ENCODE measurements around the gene ADGRV1.
A peak's percentile ranks its signal among the peaks of the same experiment; 100 is the strongest.
"Not testable (repeated sequence)": the region's sequence is repeated elsewhere in the genome, so short reads cannot be mapped to it uniquely, and the experiment has no call there.

Gene ADGRV1

DNA sequence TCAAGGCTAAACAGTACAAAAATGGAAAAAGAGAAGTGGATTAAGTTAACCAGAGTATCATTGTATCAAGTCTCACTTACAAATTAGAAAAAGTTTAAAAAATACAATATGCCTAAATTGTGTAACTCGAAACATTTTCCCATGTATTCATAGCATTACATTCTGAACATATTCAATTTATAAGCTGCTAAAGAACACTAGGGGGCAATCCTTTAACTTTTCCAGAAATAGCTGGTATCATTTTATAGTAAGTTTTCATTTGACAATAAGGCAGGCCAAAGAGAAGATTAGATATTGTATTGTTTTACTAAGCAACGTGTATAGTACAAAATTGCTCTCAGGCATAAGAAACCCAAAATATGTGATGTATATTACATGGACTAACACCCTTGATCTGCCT, 234.6 kb downstream of the ADGRV1 start:
- POLR2A ChIA-PET: no interaction called here

DNA sequence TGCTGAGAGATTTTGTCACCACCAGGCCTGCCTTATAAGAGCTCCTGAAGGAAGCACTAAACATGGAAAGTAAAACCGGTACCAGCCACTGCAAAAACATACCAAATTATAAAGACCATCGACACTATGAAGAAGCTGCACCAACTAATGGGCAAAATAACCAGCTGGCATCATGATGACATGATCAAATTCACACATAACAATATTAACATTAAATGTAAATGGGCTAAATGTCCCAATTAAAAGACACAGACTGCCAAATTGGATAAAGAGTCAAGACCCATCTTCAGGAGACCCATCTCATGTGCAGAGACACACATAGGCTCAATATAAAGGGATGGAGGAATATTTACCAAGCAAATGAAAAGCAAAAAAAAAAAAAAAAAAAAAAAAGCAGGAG, 238.3 kb downstream of the ADGRV1 start:
- DNase-seq (ENCODE audit: extremely low spot score); POLR2A ChIA-PET; CTCF ChIA-PET: not testable (repeated sequence)

More for the DNA sequence above, 234.6 kb downstream of the ADGRV1 start:
- CTCF ChIA-PET: interaction anchor here (0.6 to 2.4 kb wide), 4 partner anchors 9 to 345 kb away, joined by 5 to 11 read pairs (median 8); no protein-coding TSS in a partner anchor
- no peak for DNase-seq (ENCODE audit: extremely low spot score)
- no peak for TF ChIP-seq NFRKB (IDR thresholded peaks at IDR 0.05)
- TF ChIP-seq HDGF (IDR thresholded peaks at IDR 0.05; ENCODE audit: borderline replicate concordance): no peak
- no peak for TF ChIP-seq SUZ12 (IDR thresholded peaks at IDR 0.05)
- no peak for TF ChIP-seq TARDBP (IDR thresholded peaks at IDR 0.05)
- TF ChIP-seq L3MBTL2 (conservative IDR thresholded peaks at IDR 0.05): no peak
- TF ChIP-seq CTBP1 (IDR thresholded peaks at IDR 0.05; ENCODE audit: borderline replicate concordance): no peak
- TF ChIP-seq FOXM1 (IDR thresholded peaks at IDR 0.05; ENCODE audit: borderline replicate concordance): no peak
- no peak for TF ChIP-seq BHLHE40 (IDR thresholded peaks at IDR 0.05; ENCODE audit: borderline replicate concordance)
- no peak for TF ChIP-seq FOXK2 (IDR thresholded peaks at IDR 0.05)
- no peak for TF ChIP-seq LEF1 (IDR thresholded peaks at IDR 0.05; ENCODE audit: borderline replicate concordance)
- TF ChIP-seq ARNT (IDR thresholded peaks at IDR 0.05): no peak
- TF ChIP-seq FOXA1 (IDR thresholded peaks at IDR 0.05): no peak
- TF ChIP-seq ELF4 (IDR thresholded peaks at IDR 0.05): no peak
- TF ChIP-seq ZNF384 (IDR thresholded peaks at IDR 0.05): no peak
- no peak for TF ChIP-seq SP1 (IDR thresholded peaks at IDR 0.05)
- TF ChIP-seq, protein P1, sequence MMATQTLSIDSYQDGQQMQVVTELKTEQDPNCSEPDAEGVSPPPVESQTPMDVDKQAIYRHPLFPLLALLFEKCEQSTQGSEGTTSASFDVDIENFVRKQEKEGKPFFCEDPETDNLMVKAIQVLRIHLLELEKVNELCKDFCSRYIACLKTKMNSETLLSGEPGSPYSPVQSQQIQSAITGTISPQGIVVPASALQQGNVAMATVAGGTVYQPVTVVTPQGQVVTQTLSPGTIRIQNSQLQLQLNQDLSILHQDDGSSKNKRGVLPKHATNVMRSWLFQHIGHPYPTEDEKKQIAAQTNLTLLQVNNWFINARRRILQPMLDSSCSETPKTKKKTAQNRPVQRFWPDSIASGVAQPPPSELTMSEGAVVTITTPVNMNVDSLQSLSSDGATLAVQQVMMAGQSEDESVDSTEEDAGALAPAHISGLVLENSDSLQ (IDR thresholded peaks at IDR 0.05): no peak

DNA sequence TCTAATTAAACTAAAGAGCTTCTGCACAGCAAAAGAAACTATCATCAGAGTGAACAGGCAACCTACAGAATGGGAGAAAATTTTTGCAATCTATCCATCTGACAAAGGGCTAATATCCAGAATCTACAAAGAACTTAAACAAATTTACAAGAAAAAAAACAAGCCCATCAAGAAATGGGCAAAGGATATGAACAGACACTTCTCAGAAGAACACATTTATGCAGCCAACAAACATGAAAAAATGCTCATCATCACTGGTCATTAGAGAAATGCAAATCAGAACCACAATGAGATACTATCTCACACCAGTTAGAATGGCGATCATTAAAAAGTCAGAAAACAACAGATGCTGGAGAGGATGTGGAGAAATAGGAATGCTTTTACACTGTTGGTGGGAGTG, 241.5 kb downstream of the ADGRV1 start:
- DNase-seq (ENCODE audit: extremely low spot score); CTCF ChIA-PET; POLR2A ChIA-PET: not testable (repeated sequence)

DNA sequence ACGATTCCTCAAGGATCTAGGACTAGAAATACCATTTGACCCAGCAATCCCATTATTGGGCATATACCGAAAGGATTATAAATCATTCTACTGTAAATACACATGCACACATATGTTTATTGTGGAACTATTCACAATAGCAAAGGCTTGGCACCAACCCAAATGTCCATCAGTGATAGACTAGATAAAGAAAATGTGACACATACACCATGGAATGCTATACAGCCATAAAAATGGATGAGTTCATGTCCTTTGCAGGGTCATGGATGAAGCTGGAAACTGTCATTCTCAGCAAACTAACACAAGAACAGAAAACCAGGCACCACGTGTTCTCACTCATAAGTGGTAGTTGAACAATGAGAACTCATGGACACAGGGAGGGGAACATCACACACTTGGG, 241.9 kb downstream of the ADGRV1 start:
- DNase-seq (ENCODE audit: extremely low spot score); CTCF ChIA-PET; POLR2A ChIA-PET: not testable (repeated sequence)

DNA sequence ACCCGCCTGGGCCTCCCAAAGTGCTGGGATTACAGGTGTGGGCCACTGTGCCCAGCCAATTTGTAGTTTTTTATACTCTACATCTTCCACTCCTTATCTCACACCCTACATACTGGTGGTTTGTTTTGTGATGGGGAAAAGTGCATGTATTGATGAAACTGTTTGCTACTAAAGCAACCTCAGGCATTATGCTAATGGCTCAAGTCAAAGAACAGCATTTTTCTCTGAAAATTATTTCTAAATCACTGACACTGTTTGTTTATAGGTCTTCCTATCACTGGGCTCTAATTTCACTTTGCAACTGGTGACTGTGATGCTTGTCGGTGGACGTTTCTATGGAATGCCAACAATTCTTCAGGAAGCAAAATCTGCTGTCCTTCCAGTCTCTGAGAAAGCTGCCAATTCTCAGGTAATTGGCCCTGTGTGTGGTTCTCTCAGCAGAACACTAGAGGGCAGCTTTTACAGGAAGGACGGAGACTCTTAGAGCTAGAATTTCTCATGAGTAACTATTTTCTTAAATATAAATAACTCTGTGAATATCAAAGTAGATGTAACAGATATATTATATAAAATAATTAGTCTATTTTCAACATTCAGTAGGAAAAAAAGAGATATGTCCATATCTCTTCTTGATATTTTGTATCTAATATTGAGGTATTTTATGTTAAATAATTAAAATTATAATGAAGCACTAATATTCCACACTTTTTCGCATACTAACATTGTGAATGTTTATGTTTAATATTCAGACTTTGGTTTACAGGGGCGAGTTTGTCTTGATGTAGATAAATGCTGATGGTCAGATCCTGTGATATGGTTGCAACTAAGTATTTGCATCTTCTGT, 244.1 kb downstream of the ADGRV1 start:
- DNase-seq (ENCODE audit: extremely low spot score): peak; percentile 57
- TF ChIP-seq ARNT (IDR thresholded peaks at IDR 0.05): no peak
- CTCF ChIA-PET: interaction anchor here (0.6 to 1.5 kb wide), 8 partner anchors 9 to 582 kb away, joined by 3 to 6 read pairs (median 4); no protein-coding TSS in a partner anchor
- POLR2A ChIA-PET: no interaction called here

DNA sequence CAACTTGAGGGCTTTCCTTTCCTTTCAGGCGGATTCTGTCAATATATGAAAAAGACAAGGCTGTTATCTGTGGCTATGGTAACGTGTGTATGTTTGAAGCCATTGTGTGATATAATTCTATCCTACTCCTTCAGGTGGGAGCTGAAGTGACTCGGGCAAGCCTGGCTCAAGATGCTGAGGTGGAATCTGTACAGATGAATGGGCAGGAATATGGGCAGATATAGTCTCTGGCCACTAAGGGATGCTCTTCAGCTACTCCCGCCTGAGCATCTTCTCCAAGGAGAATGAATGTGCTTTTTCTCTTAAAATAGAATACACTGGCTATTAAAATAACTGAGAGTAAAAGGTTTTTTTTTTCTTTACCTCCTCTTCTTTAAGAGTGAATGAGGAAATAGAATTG, 244.8 kb downstream of the ADGRV1 start:
- DNase-seq (ENCODE audit: extremely low spot score): no peak
- ChIA-PET POLR2A (no interaction called here), CTCF (interaction anchor here (0.6 to 1.5 kb wide), 8 partner anchors 8 to 581 kb away, joined by 3 to 6 read pairs (median 4); no protein-coding TSS in a partner anchor)
- TF ChIP-seq FOXK2 (IDR thresholded peaks at IDR 0.05): no peak
- no peak for TF ChIP-seq FOXM1 (IDR thresholded peaks at IDR 0.05; ENCODE audit: borderline replicate concordance)
- TF ChIP-seq SUZ12 (IDR thresholded peaks at IDR 0.05): no peak
- no peak for TF ChIP-seq FOXA1 (IDR thresholded peaks at IDR 0.05)
- TF ChIP-seq NFRKB (IDR thresholded peaks at IDR 0.05): no peak
- TF ChIP-seq HDGF (IDR thresholded peaks at IDR 0.05; ENCODE audit: borderline replicate concordance): no peak
- no peak for TF ChIP-seq LEF1 (IDR thresholded peaks at IDR 0.05; ENCODE audit: borderline replicate concordance)
- no peak for TF ChIP-seq BHLHE40 (IDR thresholded peaks at IDR 0.05; ENCODE audit: borderline replicate concordance)
- TF ChIP-seq ARNT (IDR thresholded peaks at IDR 0.05): no peak
- no peak for TF ChIP-seq CTBP1 (IDR thresholded peaks at IDR 0.05; ENCODE audit: borderline replicate concordance)

DNA sequence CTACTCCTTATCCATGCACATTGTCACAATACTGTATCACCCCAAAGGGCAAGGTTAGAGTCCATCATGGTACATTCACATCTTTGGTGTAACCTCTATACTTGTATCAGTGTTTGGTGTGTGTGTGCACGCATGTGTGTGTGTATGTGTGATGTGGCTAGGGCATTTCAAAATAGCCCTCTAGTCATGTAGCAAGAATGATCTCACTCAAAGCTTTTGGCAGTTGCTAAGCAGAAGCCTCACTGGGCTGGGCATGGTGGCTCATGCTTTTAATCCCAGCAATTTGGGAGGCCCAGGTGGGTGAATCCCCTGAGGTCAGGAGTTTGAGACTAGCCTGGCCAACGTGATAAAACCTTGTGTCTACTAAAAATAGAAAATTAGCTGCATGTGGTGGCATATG, 245.3 kb downstream of the ADGRV1 start:
- no peak for DNase-seq (ENCODE audit: extremely low spot score)
- no peak for TF ChIP-seq FOXM1 (IDR thresholded peaks at IDR 0.05; ENCODE audit: borderline replicate concordance)
- no peak for TF ChIP-seq SUZ12 (IDR thresholded peaks at IDR 0.05)
- no peak for TF ChIP-seq NFRKB (IDR thresholded peaks at IDR 0.05)
- no peak for TF ChIP-seq ELF4 (IDR thresholded peaks at IDR 0.05)
- no peak for TF ChIP-seq ARNT (IDR thresholded peaks at IDR 0.05)
- no peak for TF ChIP-seq SP1 (IDR thresholded peaks at IDR 0.05)
- no peak for TF ChIP-seq LEF1 (IDR thresholded peaks at IDR 0.05; ENCODE audit: borderline replicate concordance)
- TF ChIP-seq CTBP1 (IDR thresholded peaks at IDR 0.05; ENCODE audit: borderline replicate concordance): no peak
- no peak for TF ChIP-seq ZNF384 (IDR thresholded peaks at IDR 0.05)
- TF ChIP-seq FOXK2 (IDR thresholded peaks at IDR 0.05): no peak
- CTCF ChIA-PET: interaction anchor here (0.6 kb wide), 1 partner anchor 76 kb away, joined by 3 read pairs; no protein-coding TSS in a partner anchor
- POLR2A ChIA-PET: no interaction called here

DNA sequence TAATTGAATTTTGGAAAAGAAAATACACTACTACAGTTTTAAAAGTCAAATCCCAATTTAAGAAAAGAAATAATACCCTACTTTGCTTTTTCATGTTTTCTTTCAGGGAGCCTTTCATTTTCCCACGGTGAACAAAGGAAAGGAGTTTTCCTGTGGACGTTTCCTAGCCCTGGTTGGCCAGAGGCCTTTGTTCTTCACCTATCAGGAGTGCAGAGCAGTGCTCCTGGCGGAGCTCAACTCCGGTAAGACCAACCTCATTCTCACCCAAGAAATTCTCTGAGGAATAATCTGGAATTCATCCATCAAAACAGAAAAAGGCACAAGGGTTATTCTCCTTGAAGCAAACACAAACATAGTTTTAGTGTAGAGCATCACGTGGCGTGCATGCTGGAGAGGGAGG, 248.9 kb downstream of the ADGRV1 start:
- TF ChIP-seq ZNF384 (IDR thresholded peaks at IDR 0.05) (no peak), CTBP1 (IDR thresholded peaks at IDR 0.05; ENCODE audit: borderline replicate concordance) (no peak), NFRKB (IDR thresholded peaks at IDR 0.05) (no peak), ELF4 (IDR thresholded peaks at IDR 0.05) (no peak), HDGF (IDR thresholded peaks at IDR 0.05; ENCODE audit: borderline replicate concordance) (no peak), L3MBTL2 (conservative IDR thresholded peaks at IDR 0.05) (no peak), ARNT (IDR thresholded peaks at IDR 0.05) (no peak), FOXA1 (IDR thresholded peaks at IDR 0.05) (no peak), FOXK2 (IDR thresholded peaks at IDR 0.05) (no peak), SP1 (IDR thresholded peaks at IDR 0.05) (no peak), TARDBP (IDR thresholded peaks at IDR 0.05) (no peak), BHLHE40 (IDR thresholded peaks at IDR 0.05; ENCODE audit: borderline replicate concordance) (no peak), FOXM1 (IDR thresholded peaks at IDR 0.05; ENCODE audit: borderline replicate concordance) (no peak), LEF1 (IDR thresholded peaks at IDR 0.05; ENCODE audit: borderline replicate concordance) (no peak), SUZ12 (IDR thresholded peaks at IDR 0.05) (no peak)
- TF ChIP-seq, protein P1 (IDR thresholded peaks at IDR 0.05): no peak
- CTCF ChIA-PET: interaction anchor here (0.7 kb wide), 1 partner anchor 103 kb away, joined by 3 read pairs; no protein-coding TSS in a partner anchor
- POLR2A ChIA-PET: no interaction called here
- no peak for DNase-seq (ENCODE audit: extremely low spot score)
